Colonic mucosa (tissue), 4 donors: Measurements from ENCODE around the gene NCAM1. TPM values are rescaled to one million over a fixed set of nuclear protein-coding genes. Genes with fewer than 3 reads are reported as not detected.
A peak's percentile ranks its signal among the peaks of the same experiment; 100 is the strongest.

Experiments used
- DNase-seq: peaks from one replicate; pipeline ENCODE4 v3.0.0-alpha.2; 2020
- H3K27ac ChIP-seq: fragments of 200-600 bp; one replicate; pipeline ENCODE4 v1.8.0; 2021
- H3K27me3 ChIP-seq: fragments of 200-600 bp; one replicate; pipeline ENCODE4 v1.8.0; 2021
- H3K36me3 ChIP-seq: fragments of 200-600 bp; one replicate; pipeline ENCODE4 v1.8.0; 2021
- H3K4me1 ChIP-seq: fragments of 200-600 bp; one replicate; pipeline ENCODE4 v1.8.0; 2021; ENCODE audit warnings: mild to moderate bottlenecking
- H3K4me3 ChIP-seq: fragments of 200-600 bp; one replicate; pipeline ENCODE4 v1.8.0; 2021
- H3K9ac ChIP-seq, 2 donors: one replicate each; pipeline ENCODE4 v1.7.0; 2013; ENCODE audit warnings: control low read depth in 2 of 2, low read depth in 2 of 2, low read length in 2 of 2
- H3K9me3 ChIP-seq: fragments of 200-600 bp; one replicate; pipeline ENCODE4 v1.8.0; 2021
- CTCF ChIP-seq: fragments of 200-600 bp; IDR thresholded peaks from one replicate; pipeline ENCODE4 v1.8.0; 2022; ENCODE audit warnings: antibody characterized with exemption, mild to moderate bottlenecking
- intact Hi-C: fragments of 100-400 bp; cut with DNase I; formaldehyde crosslinking; loops from one replicate; pipeline ENCODE4 v1.14.1; 2022
- total RNA-seq, 2 donors: library from RNA; stranded (reverse); fragmentation: NEBNext Ultra II Directional in 1 of 2; extraction: Animal tissue kit (Norgen Biotek cat#: 25700) in 1 of 2; gene quantifications; one replicate each; pipeline ENCODE4 v1.2.1, GENCODE V29; 2021
- donor health status: healthy.
- donor health status: DM: no; HTN: no; CAD: no.
- donor health status: DM: no; HTN: no; CAD: no.

The NCAM1 gene
- total RNA-seq, 2 donors from 2014 or later, result 2.3 to 10.7 TPM

GRCh38 chr11:113151521-113151920 is 190.3 kb downstream of the NCAM1 start:
- H3K9me3 ChIP-seq, result no peaks in the 10 kb centered on the region
- H3K9ac ChIP-seq, result no peak overlapping the region
- H3K4me1 ChIP-seq, result no peaks in the 10 kb centered on the region
- DNase-seq, result no peak
- no peak overlapping the region for H3K27ac ChIP-seq
- no peaks in the 10 kb centered on the region for H3K27me3 ChIP-seq
- H3K4me3 ChIP-seq, result no peak overlapping the region
- intact Hi-C loops, result no loop called here
- no peaks in the 10 kb centered on the region for H3K36me3 ChIP-seq
- TF ChIP-seq CTCF, result no peak

GRCh38 chr11:113152500-113152899 is 191.3 kb downstream of the NCAM1 start:
- no peak for DNase-seq
- no peaks in the 10 kb centered on the region for H3K9me3 ChIP-seq
- H3K27ac ChIP-seq, result no peak overlapping the region
- H3K4me1 ChIP-seq, result no peaks in the 10 kb centered on the region
- TF ChIP-seq CTCF, result no peak
- H3K36me3 ChIP-seq, result no peaks in the 10 kb centered on the region
- no peak overlapping the region for H3K4me3 ChIP-seq
- intact Hi-C loops, result no loop called here
- no peaks in the 10 kb centered on the region for H3K27me3 ChIP-seq
- no peak overlapping the region for H3K9ac ChIP-seq

GRCh38 chr11:113153847-113154246 is 192.6 kb downstream of the NCAM1 start:
- intact Hi-C loops, result no loop called here
- Histone ChIP-seq H3K9me3 (no peaks in the 10 kb centered on the region), H3K27me3 (no peaks in the 10 kb centered on the region), H3K36me3 (no peaks in the 10 kb centered on the region), H3K9ac (no peak overlapping the region), H3K27ac (no peak overlapping the region), H3K4me3 (no peak overlapping the region), H3K4me1 (no peaks in the 10 kb centered on the region)
- no peak for TF ChIP-seq CTCF
- no peak for DNase-seq

GRCh38 chr11:113159988-113160807 is 199.0 kb downstream of the NCAM1 start:
- no peaks in the 10 kb centered on the region for H3K36me3 ChIP-seq
- TF ChIP-seq CTCF, result no peak
- DNase-seq, result peak; percentile 23
- no peaks in the 10 kb centered on the region for H3K9me3 ChIP-seq
- H3K9ac ChIP-seq, result no peak overlapping the region
- no peak overlapping the region for H3K27ac ChIP-seq
- intact Hi-C loops, result no loop called here
- H3K4me3 ChIP-seq, result no peak overlapping the region
- no peaks in the 10 kb centered on the region for H3K27me3 ChIP-seq
- no peaks in the 10 kb centered on the region for H3K4me1 ChIP-seq

GRCh38 chr11:113160808-113161124 is 199.5 kb downstream of the NCAM1 start:
- DNase-seq, result no peak
- Histone ChIP-seq H3K4me3 (no peak overlapping the region), H3K4me1 (no peaks in the 10 kb centered on the region), H3K36me3 (no peaks in the 10 kb centered on the region), H3K27me3 (no peaks in the 10 kb centered on the region), H3K9me3 (no peaks in the 10 kb centered on the region), H3K9ac (no peak overlapping the region), H3K27ac (no peak overlapping the region)
- no peak for TF ChIP-seq CTCF
- intact Hi-C loops, result no loop called here
